Brain microvascular endothelial cell (primary cell): ENCODE data around the gene FSTL5.
A peak's percentile ranks its signal among the peaks of the same experiment; 100 is the strongest.

Experiments
- DNase-seq: peaks from one replicate; pipeline ENCODE4 v3.0.0-alpha.2; 2020
- H3K27ac ChIP-seq: fragments of 250-450 bp; sonication (Bioruptor Pico); 2 replicates; pipeline ENCODE4 v1.5.1; 2020; ENCODE audit warnings: mild to moderate bottlenecking, moderate library complexity
- H3K27me3 ChIP-seq: fragments of 250-450 bp; sonication (Bioruptor Pico); replicated peaks from 2 replicates; pipeline ENCODE4 v1.5.1; 2020; ENCODE audit warnings: mild to moderate bottlenecking
- H3K36me3 ChIP-seq: fragments of 250-450 bp; sonication (Bioruptor Pico); replicated peaks from 2 replicates; pipeline ENCODE4 v1.5.1; 2020; ENCODE audit warnings: mild to moderate bottlenecking
- H3K4me3 ChIP-seq: 2 replicates; pipeline ENCODE4 v1.5.1; 2011; ENCODE audit warnings: low read depth, mild to moderate bottlenecking, control low read depth, low read length, moderate library complexity
- CTCF ChIP-seq: IDR thresholded peaks from 2 replicates; pipeline ENCODE4 v1.5.1; 2011; ENCODE audit warnings: low read depth, mild to moderate bottlenecking, moderate library complexity, low read length, control low read depth, inconsistent platforms; ENCODE audit errors: missing control alignments
- in situ Hi-C: cut with HindIII; loops from 2 replicates; pipeline ENCODE4 v1.10.0; 2017; ENCODE audit warnings: low sequenced_read_pairs, low pct_ligation_motif_present

The FSTL5 gene

GRCh38 chr4:161714022-161714751 is 449.6 kb downstream of the FSTL5 start:
- peak; percentile 58 for DNase-seq
- in situ Hi-C loops, result no loop called here
- Histone ChIP-seq H3K36me3 (no peaks in the 10 kb centered on the region), H3K27me3 (no peaks in the 10 kb centered on the region), H3K27ac (peak overlapping the region; percentile 36), H3K4me3 (no peak overlapping the region)
- no peak for TF ChIP-seq CTCF

- Histone ChIP-seq H3K36me3 (no peaks in the 10 kb centered on the region), H3K4me3 (no peak overlapping the region), H3K27ac (no peak overlapping the region), H3K27me3 (no peaks in the 10 kb centered on the region)
- TF ChIP-seq CTCF, result peak; percentile 12
- in situ Hi-C loops, result no loop called here
- no peak for DNase-seq
These were observed 459.1 kb downstream of the FSTL5 start for GRCh38 chr4:161704653-161705052.

DNA sequence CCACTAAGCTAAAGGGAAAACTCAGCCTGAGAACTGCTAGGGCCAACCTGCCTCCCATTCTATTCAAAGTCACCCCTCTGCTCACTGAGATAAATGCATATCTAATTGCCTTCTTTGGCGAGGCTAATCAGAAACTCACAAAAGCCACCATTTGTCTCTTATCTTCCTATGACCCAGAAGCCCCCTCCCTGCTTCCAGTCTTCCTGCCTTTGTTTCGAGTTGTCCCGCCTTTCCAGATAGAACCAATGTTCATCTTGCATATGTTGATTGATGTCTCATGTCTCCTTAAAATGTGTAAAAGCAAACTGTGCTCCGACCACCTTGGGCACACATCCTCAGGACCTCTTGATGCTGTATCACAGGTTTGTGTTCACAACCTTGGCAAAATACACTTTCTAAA is 459.8 kb downstream of the FSTL5 start:
- H3K27me3 ChIP-seq, result no peaks in the 10 kb centered on the region
- H3K4me3 ChIP-seq, result no peak overlapping the region
- no peak for DNase-seq
- H3K36me3 ChIP-seq, result no peaks in the 10 kb centered on the region
- TF ChIP-seq CTCF, result no peak
- no peak overlapping the region for H3K27ac ChIP-seq
- in situ Hi-C loops, result no loop called here

GRCh38 chr4:161702287-161702686 is 461.5 kb downstream of the FSTL5 start:
- no peak overlapping the region for H3K27ac ChIP-seq
- no peak for DNase-seq
- in situ Hi-C loops, result no loop called here
- H3K4me3 ChIP-seq, result no peak overlapping the region
- no peaks in the 10 kb centered on the region for H3K36me3 ChIP-seq
- H3K27me3 ChIP-seq, result no peaks in the 10 kb centered on the region
- peak; percentile 26 for TF ChIP-seq CTCF

DNA sequence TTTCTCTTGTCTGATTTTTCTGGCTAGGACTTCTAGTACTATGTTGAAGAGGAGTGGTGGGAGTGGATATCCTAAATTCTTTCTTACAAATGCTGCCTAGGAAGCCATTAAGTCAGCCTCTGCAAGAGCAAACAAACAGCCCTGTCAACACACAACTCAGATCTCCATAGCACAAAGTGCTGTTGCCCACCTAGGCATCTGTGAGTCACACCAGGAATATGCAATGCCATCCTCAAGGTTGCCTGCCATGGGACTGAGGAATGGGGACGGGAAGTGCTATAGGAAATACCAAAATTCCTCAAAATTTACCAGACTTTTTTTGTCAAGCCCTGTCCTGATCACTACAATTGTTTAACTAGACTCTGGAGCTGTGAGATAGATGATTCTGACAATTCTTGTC is 466.9 kb downstream of the FSTL5 start:
- no peak for DNase-seq
- Histone ChIP-seq H3K27ac (no peak overlapping the region), H3K4me3 (no peak overlapping the region), H3K27me3 (no peaks in the 10 kb centered on the region), H3K36me3 (no peaks in the 10 kb centered on the region)
- TF ChIP-seq CTCF, result no peak
- in situ Hi-C loops, result no loop called here

- H3K36me3 ChIP-seq, result no peaks in the 10 kb centered on the region
- no peaks in the 10 kb centered on the region for H3K27me3 ChIP-seq
- no peak overlapping the region for H3K4me3 ChIP-seq
- TF ChIP-seq CTCF, result no peak
- in situ Hi-C loops, result no loop called here
- no peak for DNase-seq
- H3K27ac ChIP-seq, result no peak overlapping the region
These were observed 483.7 kb downstream of the FSTL5 start for GRCh38 chr4:161680146-161680545.
